Bronchial epithelial cell (primary cell): ENCODE measurements around the gene LRMDA. TPM values are rescaled to one million over a fixed set of nuclear protein-coding genes. Genes with fewer than 3 reads are reported as not detected.

ENCODE experiments used
- DNase-seq: peaks from one replicate; pipeline ENCODE4 v3.0.0-alpha.2; 2010; ENCODE audit warnings: low read depth
- FAIRE-seq: peaks from 2 replicates; lab custom pipeline; 2011; peaks lifted over from hg19 to GRCh38; lab: Jason Lieb, UNC
- H3K27me3 ChIP-seq: 2 replicates; pipeline ENCODE4 v1.5.1; 2011; ENCODE audit warnings: low read length; ENCODE audit not compliant: control insufficient read depth, insufficient read depth
- H3K36me3 ChIP-seq: 2 replicates; pipeline ENCODE4 v1.5.1; 2011; ENCODE audit warnings: low read length; ENCODE audit not compliant: control insufficient read depth, insufficient read depth
- H3K4me3 ChIP-seq: 2 replicates; pipeline ENCODE4 v1.5.1; 2011; ENCODE audit warnings: mild to moderate bottlenecking, low read depth, low read length, control low read depth
- CTCF ChIP-seq: IDR thresholded peaks from 2 replicates; pipeline ENCODE4 v1.5.1; 2011; ENCODE audit warnings: mild to moderate bottlenecking, moderate library complexity, low read length, control low read depth, inconsistent platforms; ENCODE audit not compliant: insufficient read depth, severe bottlenecking
- total RNA-seq: library from RNA; depleted of rRNA; stranded (reverse); fragments of >200 nt; gene quantifications from 2 replicates; pipeline ENCODE4 v1.2.1, GENCODE V29; 2014

Gene LRMDA
- total RNA-seq, 1 donor from 2014 or later, result 1.6 TPM

- no peak for TF ChIP-seq CTCF
- FAIRE-seq, result no peak
- Histone ChIP-seq H3K27me3 (no peaks in the 10 kb centered on the region), H3K4me3 (no peak overlapping the region), H3K36me3 (no peaks in the 10 kb centered on the region)
- no peak for DNase-seq
These were observed 214.9 kb downstream of the LRMDA start for GRCh38 chr10:75646218-75646915.

- no peak for FAIRE-seq
- no peaks in the 10 kb centered on the region for H3K27me3 ChIP-seq
- DNase-seq, result no peak
- TF ChIP-seq CTCF, result no peak
- no peaks in the 10 kb centered on the region for H3K36me3 ChIP-seq
- no peak overlapping the region for H3K4me3 ChIP-seq
These were observed 215.5 kb downstream of the LRMDA start for GRCh38 chr10:75646916-75647315.

- TF ChIP-seq CTCF, result no peak
- Histone ChIP-seq H3K27me3 (no peaks in the 10 kb centered on the region), H3K4me3 (no peak overlapping the region)
These were observed 216.3 kb downstream of the LRMDA start for GRCh38 chr10:75647675-75648074.

GRCh38 chr10:75648351-75648750 lies 216.9 kb downstream of the LRMDA start:
- no peak for TF ChIP-seq CTCF
- Histone ChIP-seq H3K4me3 (no peak overlapping the region), H3K36me3 (no peaks in the 10 kb centered on the region), H3K27me3 (no peaks in the 10 kb centered on the region)
- no peak for DNase-seq
- no peak for FAIRE-seq

More at GRCh38 chr10:75647675-75648074, 216.3 kb downstream of the LRMDA start:
- FAIRE-seq, result no peak
- DNase-seq, result no peak
- H3K36me3 ChIP-seq, result no peaks in the 10 kb centered on the region

GRCh38 chr10:75648854-75649253 lies 217.4 kb downstream of the LRMDA start:
- H3K27me3 ChIP-seq, result no peaks in the 10 kb centered on the region
- H3K36me3 ChIP-seq, result no peaks in the 10 kb centered on the region
- no peak for FAIRE-seq
- no peak overlapping the region for H3K4me3 ChIP-seq
- DNase-seq, result no peak
- TF ChIP-seq CTCF, result no peak

- Histone ChIP-seq H3K4me3 (no peak overlapping the region), H3K36me3 (no peaks in the 10 kb centered on the region), H3K27me3 (no peaks in the 10 kb centered on the region)
- FAIRE-seq (no peak), DNase-seq (peak; percentile 7)
- no peak for TF ChIP-seq CTCF
These were observed 218.0 kb downstream of the LRMDA start for GRCh38 chr10:75649466-75649865.
